HCT116 (cell line): Measurements from ENCODE around the gene SLC22A6. TPM values are rescaled to one million over a fixed set of nuclear protein-coding genes. Genes with fewer than 3 reads are reported as not detected.

Experiments
- ATAC-seq: fragments of 200-7000 bp; cut with Tn5 transposase; 2 replicates; pipeline ENCODE4 v1.9.1; 2020; ENCODE audit warnings: mild to moderate bottlenecking, moderate library complexity
- BruUV-seq: library from RNA; stranded (reverse); fragments of 400-500 nt; replicated peaks from 2 replicates; lab custom pipeline; 2021; lab: Mats Ljungman, UMichigan
- CTCF ChIA-PET: fragments of 300-600 bp; sonication (Branson Sonifier 250); formaldehyde crosslinking; loops from one replicate; lab custom pipeline; 2021; ENCODE audit warnings: antibody characterized with exemption; lab: Charles Lee
- POLR2A ChIA-PET: fragments of 300-600, 350-600 bp; sonication (Branson Sonifier 250); formaldehyde crosslinking; loops from one replicate; lab custom pipeline; 2021; ENCODE audit warnings: antibody characterized with exemption; lab: Charles Lee
- RAD21 ChIA-PET, 2 experiments: fragments of 300-600 bp; sonication (Branson Sonifier 250); formaldehyde crosslinking; loops; one replicate each; lab custom pipeline; 2023; ENCODE audit warnings: low total read pairs in 2 of 2; ENCODE audit not compliant: uncharacterized antibody in 2 of 2, unreplicated experiment in 2 of 2, low non-redundant PET in 1 of 2; lab: Charles Lee
- DNase-seq: peaks from one replicate; pipeline ENCODE4 v3.0.0-alpha.2; 2010; ENCODE audit warnings: low read depth, low spot score
- H2AFZ ChIP-seq: fragments of 200-600 bp; shearing (Covaris generic), sonication (generic); 2 replicates; pipeline ENCODE4 v1.6.1; 2017; ENCODE audit warnings: low read depth, mixed run types, mixed read lengths, antibody characterized with exemption, low read length; ENCODE audit not compliant: poor library complexity, severe bottlenecking
- H3K27ac ChIP-seq: 2 replicates; pipeline ENCODE4 v1.5.1; 2012; ENCODE audit warnings: low read depth, low read length
- H3K27me3 ChIP-seq: fragments of 200-600 bp; sonication (generic); 2 replicates; pipeline ENCODE4 v1.6.1; 2016; ENCODE audit warnings: mixed run types, low read length, mixed read lengths; ENCODE audit not compliant: insufficient read depth
- H3K36me3 ChIP-seq, 2 experiments: fragments of 200-500 bp in 1 of 2; fragments of 200-600 bp in 1 of 2; sonication (Bioruptor generic) in 1 of 2; sonication (generic) in 1 of 2; 2 replicates each; pipeline versions ENCODE4 v1.5.1 to v1.6.1; 2014 to 2016; ENCODE audit warnings: low read length in 2 of 2, inconsistent platforms in 1 of 2, mixed read lengths in 1 of 2, mixed run types in 1 of 2; ENCODE audit not compliant: insufficient read depth in 2 of 2, control insufficient read depth in 1 of 2
- H3K4me1 ChIP-seq, 2 experiments: fragments of 200-600 bp in 1 of 2; sonication (generic) in 1 of 2; 2 replicates each; pipeline versions ENCODE4 v1.5.1 to v1.6.1; 2012 to 2017; ENCODE audit warnings: low read length in 2 of 2, inconsistent platforms in 1 of 2, mild to moderate bottlenecking in 1 of 2, mixed read lengths in 1 of 2, mixed run types in 1 of 2, moderate library complexity in 1 of 2; ENCODE audit not compliant: insufficient read depth in 2 of 2, control insufficient read depth in 1 of 2
- H3K4me2 ChIP-seq: fragments of 200-600 bp; sonication (generic); 2 replicates; pipeline ENCODE4 v1.6.1; 2017; ENCODE audit warnings: mixed run types, low read length, mixed read lengths
- H3K4me3 ChIP-seq, 2 experiments: fragments of 200-600 bp in 1 of 2; sonication (generic) in 1 of 2; replicated peaks in 1 of 2; 2 replicates each; pipeline ENCODE4 v1.5.1; 2011 to 2016; ENCODE audit warnings: low read length in 2 of 2, control low read depth in 1 of 2, low read depth in 1 of 2, mild to moderate bottlenecking in 1 of 2, mixed read lengths in 1 of 2, mixed run types in 1 of 2
- H3K79me2 ChIP-seq: fragments of 200-600 bp; sonication (generic); 2 replicates; pipeline ENCODE4 v1.6.1; 2017; ENCODE audit warnings: mild to moderate bottlenecking, mixed run types, low read length, moderate library complexity, mixed read lengths; ENCODE audit not compliant: insufficient read depth
- H3K9ac ChIP-seq: fragments of 200-600 bp; sonication (generic); 2 replicates; pipeline ENCODE4 v1.6.1; 2016; ENCODE audit warnings: low read length, mixed read lengths
- H3K9me2 ChIP-seq: fragments of 200-600 bp; sonication (generic), shearing (Covaris generic); 2 replicates; pipeline ENCODE4 v1.6.1; 2017; ENCODE audit warnings: mixed run types, mild to moderate bottlenecking, moderate library complexity; ENCODE audit not compliant: insufficient read depth
- H3K9me3 ChIP-seq, 2 experiments: fragments of 200-500 bp in 1 of 2; fragments of 200-600 bp in 1 of 2; sonication (Bioruptor generic) in 1 of 2; sonication (generic) in 1 of 2; 2 replicates each; pipeline ENCODE4 v1.6.1; 2014 to 2017; ENCODE audit warnings: low read length in 2 of 2, mixed read lengths in 2 of 2, inconsistent platforms in 1 of 2, low read depth in 1 of 2, mild to moderate bottlenecking in 1 of 2, mixed run types in 1 of 2, moderate library complexity in 1 of 2; ENCODE audit not compliant: control insufficient read depth in 1 of 2, insufficient read depth in 1 of 2
- H4K20me1 ChIP-seq: fragments of 200-600 bp; sonication (generic), shearing (Covaris generic); 2 replicates; pipeline ENCODE4 v1.6.1; 2017; ENCODE audit warnings: mixed run types, mild to moderate bottlenecking, moderate library complexity; ENCODE audit not compliant: insufficient read depth
- CBX3 ChIP-seq: IDR thresholded peaks from 2 replicates; pipeline ENCODE4 v1.6.1; 2012; ENCODE audit warnings: low read depth
- CEBPB ChIP-seq: IDR thresholded peaks from 2 replicates; pipeline ENCODE4 v1.6.1; 2012; ENCODE audit warnings: low read depth
- EGR1 ChIP-seq: IDR thresholded peaks from 2 replicates; pipeline ENCODE4 v1.6.1; 2012; ENCODE audit warnings: low read depth
- ELF1 ChIP-seq: IDR thresholded peaks from 2 replicates; pipeline ENCODE4 v1.6.1; 2012; ENCODE audit warnings: low read depth, borderline replicate concordance
- EZH2 ChIP-seq: fragments of 200-600 bp; sonication (generic); IDR thresholded peaks from 2 replicates; pipeline ENCODE4 v1.6.1; 2017; ENCODE audit warnings: antibody characterized with exemption, mixed run types
- FOSL1 ChIP-seq: IDR thresholded peaks from 2 replicates; pipeline ENCODE4 v1.6.1; 2012; ENCODE audit warnings: low read depth
- JUND ChIP-seq: IDR thresholded peaks from 2 replicates; pipeline ENCODE4 v1.6.1; 2012
- RAD21 ChIP-seq: IDR thresholded peaks from 2 replicates; pipeline ENCODE4 v1.6.1; 2012; ENCODE audit warnings: low read depth, mild to moderate bottlenecking
- SIN3A ChIP-seq: IDR thresholded peaks from 2 replicates; pipeline ENCODE4 v1.6.1; 2012; ENCODE audit warnings: low read depth
- SP1 ChIP-seq: IDR thresholded peaks from 2 replicates; pipeline ENCODE4 v1.6.1; 2012; ENCODE audit warnings: low read depth
- SRF ChIP-seq: IDR thresholded peaks from 2 replicates; pipeline ENCODE4 v1.6.1; 2012; ENCODE audit warnings: low read depth
- ZFX ChIP-seq: fragments of 450-650 bp; IDR thresholded peaks from 2 replicates; pipeline ENCODE4 v1.6.1; 2017
- ZNF274 ChIP-seq: fragments of 200-500 bp; sonication (Bioruptor generic); IDR thresholded peaks from 2 replicates; pipeline ENCODE4 v1.6.1; 2014; ENCODE audit warnings: mild to moderate bottlenecking, low read depth, low read length, inconsistent platforms
- intact Hi-C: fragments of 100-400 bp; cut with micrococcal nuclease; formaldehyde crosslinking; loops from 2 replicates; pipeline ENCODE4 v1.10.0; 2022
- total RNA-seq: library from RNA; stranded (reverse); gene quantifications from one replicate; pipeline ENCODE4 v1.2.1, GENCODE V29; 2021; ENCODE audit not compliant: unreplicated experiment
- TF ChIP-seq, protein P1 (sequence below), 3 experiments: fragments of 200-600 bp in 1 of 3; sonication (generic) in 1 of 3; IDR thresholded peaks in 2 of 3; conservative IDR thresholded peaks in 1 of 3; 2 replicates each; pipeline ENCODE4 v1.5.1; 2012 to 2017; ENCODE audit warnings: low read depth in 2 of 3, low read length in 2 of 3, antibody characterized with exemption in 1 of 3, borderline replicate concordance in 1 of 3, control low read depth in 1 of 3, mild to moderate bottlenecking in 1 of 3, mixed read lengths in 1 of 3, mixed run types in 1 of 3, moderate library complexity in 1 of 3; ENCODE audit not compliant: insufficient read depth in 1 of 3
- TF ChIP-seq, protein P2 (sequence below): IDR thresholded peaks from 2 replicates; pipeline ENCODE4 v1.6.1; 2012
- TF ChIP-seq, protein P3 (sequence below): IDR thresholded peaks from 2 replicates; pipeline ENCODE4 v1.6.1; 2012
- TF ChIP-seq, protein P4 (sequence below): IDR thresholded peaks from 2 replicates; pipeline ENCODE4 v1.6.1; 2011; ENCODE audit warnings: mild to moderate bottlenecking, low read length, moderate library complexity; ENCODE audit not compliant: insufficient replicate concordance; ENCODE audit errors: extremely low read depth

The SLC22A6 gene
- total RNA-seq, 1 experiment from 2014 or later: not detected

DNA sequence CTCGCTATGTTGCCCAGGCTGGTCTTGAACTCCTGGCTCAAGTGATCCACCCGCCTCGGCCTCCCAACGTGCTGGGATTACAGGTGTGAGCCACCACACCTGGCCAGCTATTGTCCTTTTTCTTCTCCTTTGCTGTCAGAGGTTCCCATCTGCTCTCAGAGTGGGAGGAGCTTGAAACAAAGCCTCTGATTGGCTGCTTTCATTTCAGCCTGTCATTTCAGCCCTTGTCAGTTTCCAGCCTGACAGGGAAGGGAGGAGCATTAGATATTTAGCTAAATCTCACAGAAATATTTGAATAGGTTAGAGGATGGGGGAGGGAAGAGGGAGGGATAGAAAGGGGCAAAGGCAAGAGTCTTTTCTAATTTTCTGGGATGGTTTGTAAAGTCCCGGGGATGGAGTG is 8.7 kb downstream of the SLC22A6 start:
- no peaks in the 10 kb centered on the region for H3K79me2 ChIP-seq
- no peaks in the 10 kb centered on the region for H3K27me3 ChIP-seq
- peak; percentile 31 for DNase-seq
- no peak overlapping the region for H3K27ac ChIP-seq
- POLR2A ChIA-PET: interaction anchor here (0.9 to 1.4 kb wide), 2 partner anchors 34 to 135 kb away, joined by 3 to 5 read pairs; no protein-coding TSS in a partner anchor
- peaks cover 7 to 16% of the 10 kb centered on the region in 2 experiments; a peak in 3 of 4 replicates for H3K4me1 ChIP-seq
- CTCF ChIA-PET: interaction anchor here (0.7 to 3.6 kb wide), 10 partner anchors 13 to 1048 kb away, joined by 3 to 40 read pairs (median 6); no protein-coding TSS in a partner anchor
- BruUV-seq: no TSS peak
- no peak overlapping the region for H2AFZ ChIP-seq
- no peak overlapping the region for H3K4me3 ChIP-seq
- H3K9ac ChIP-seq: no peak overlapping the region
- H4K20me1 ChIP-seq: no peaks in the 10 kb centered on the region
- H3K36me3 ChIP-seq: no peaks in the 10 kb centered on the region
- no peak overlapping the region; the same call in 1 of the 2 replicates for H3K4me2 ChIP-seq
- intact Hi-C loops: loop anchor here (5.0 kb wide), 2 partner anchors 44 to 46 kb away; no protein-coding TSS in a partner anchor
- RAD21 ChIA-PET: interaction anchor here (1.8 to 2.1 kb wide), 2 partner anchors 69 kb away, joined by 5 to 11 read pairs; no protein-coding TSS in a partner anchor
- no peaks in the 10 kb centered on the region for H3K9me2 ChIP-seq
- TF ChIP-seq ZNF274: no peak
- TF ChIP-seq EGR1: no peak
- no peak for TF ChIP-seq ZFX
- no peak for TF ChIP-seq SRF
- no peak for TF ChIP-seq SIN3A
- no peak for TF ChIP-seq EZH2
- no peak for TF ChIP-seq CBX3
- TF ChIP-seq ELF1: no peak
- TF ChIP-seq, protein P1, sequence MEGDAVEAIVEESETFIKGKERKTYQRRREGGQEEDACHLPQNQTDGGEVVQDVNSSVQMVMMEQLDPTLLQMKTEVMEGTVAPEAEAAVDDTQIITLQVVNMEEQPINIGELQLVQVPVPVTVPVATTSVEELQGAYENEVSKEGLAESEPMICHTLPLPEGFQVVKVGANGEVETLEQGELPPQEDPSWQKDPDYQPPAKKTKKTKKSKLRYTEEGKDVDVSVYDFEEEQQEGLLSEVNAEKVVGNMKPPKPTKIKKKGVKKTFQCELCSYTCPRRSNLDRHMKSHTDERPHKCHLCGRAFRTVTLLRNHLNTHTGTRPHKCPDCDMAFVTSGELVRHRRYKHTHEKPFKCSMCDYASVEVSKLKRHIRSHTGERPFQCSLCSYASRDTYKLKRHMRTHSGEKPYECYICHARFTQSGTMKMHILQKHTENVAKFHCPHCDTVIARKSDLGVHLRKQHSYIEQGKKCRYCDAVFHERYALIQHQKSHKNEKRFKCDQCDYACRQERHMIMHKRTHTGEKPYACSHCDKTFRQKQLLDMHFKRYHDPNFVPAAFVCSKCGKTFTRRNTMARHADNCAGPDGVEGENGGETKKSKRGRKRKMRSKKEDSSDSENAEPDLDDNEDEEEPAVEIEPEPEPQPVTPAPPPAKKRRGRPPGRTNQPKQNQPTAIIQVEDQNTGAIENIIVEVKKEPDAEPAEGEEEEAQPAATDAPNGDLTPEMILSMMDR (IDR thresholded peaks at IDR 0.05 in 2 of 3, conservative IDR thresholded peaks at IDR 0.05 in 1 of 3; ENCODE audit: borderline replicate concordance in 1 of 3, insufficient read depth in 1 of 3, low read depth in 2 of 3, low read length in 2 of 3): no peak
- TF ChIP-seq CEBPB: no peak
- TF ChIP-seq SP1: no peak
- TF ChIP-seq JUND: no peak
- no peak for TF ChIP-seq RAD21
- TF ChIP-seq, protein P2, sequence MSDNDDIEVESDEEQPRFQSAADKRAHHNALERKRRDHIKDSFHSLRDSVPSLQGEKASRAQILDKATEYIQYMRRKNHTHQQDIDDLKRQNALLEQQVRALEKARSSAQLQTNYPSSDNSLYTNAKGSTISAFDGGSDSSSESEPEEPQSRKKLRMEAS: no peak
- no peak for TF ChIP-seq FOSL1
- TF ChIP-seq, protein P3, sequence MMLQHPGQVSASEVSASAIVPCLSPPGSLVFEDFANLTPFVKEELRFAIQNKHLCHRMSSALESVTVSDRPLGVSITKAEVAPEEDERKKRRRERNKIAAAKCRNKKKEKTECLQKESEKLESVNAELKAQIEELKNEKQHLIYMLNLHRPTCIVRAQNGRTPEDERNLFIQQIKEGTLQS: no peak
- TF ChIP-seq, protein P4, sequence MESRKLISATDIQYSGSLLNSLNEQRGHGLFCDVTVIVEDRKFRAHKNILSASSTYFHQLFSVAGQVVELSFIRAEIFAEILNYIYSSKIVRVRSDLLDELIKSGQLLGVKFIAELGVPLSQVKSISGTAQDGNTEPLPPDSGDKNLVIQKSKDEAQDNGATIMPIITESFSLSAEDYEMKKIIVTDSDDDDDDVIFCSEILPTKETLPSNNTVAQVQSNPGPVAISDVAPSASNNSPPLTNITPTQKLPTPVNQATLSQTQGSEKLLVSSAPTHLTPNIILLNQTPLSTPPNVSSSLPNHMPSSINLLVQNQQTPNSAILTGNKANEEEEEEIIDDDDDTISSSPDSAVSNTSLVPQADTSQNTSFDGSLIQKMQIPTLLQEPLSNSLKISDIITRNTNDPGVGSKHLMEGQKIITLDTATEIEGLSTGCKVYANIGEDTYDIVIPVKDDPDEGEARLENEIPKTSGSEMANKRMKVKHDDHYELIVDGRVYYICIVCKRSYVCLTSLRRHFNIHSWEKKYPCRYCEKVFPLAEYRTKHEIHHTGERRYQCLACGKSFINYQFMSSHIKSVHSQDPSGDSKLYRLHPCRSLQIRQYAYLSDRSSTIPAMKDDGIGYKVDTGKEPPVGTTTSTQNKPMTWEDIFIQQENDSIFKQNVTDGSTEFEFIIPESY: no peak
- TF ChIP-seq, all 23 proteins: peak for 0
- H3K9me3 ChIP-seq: no peaks in the 10 kb centered on the region
- peak; percentile 51 for ATAC-seq
